ENCODE data around the gene CIAO3.

Gene CIAO3

GRCh38 chr16:728890-729744 is 11.7 kb downstream of the CIAO3 start (continued):
- TF ChIP-seq, protein P1, sequence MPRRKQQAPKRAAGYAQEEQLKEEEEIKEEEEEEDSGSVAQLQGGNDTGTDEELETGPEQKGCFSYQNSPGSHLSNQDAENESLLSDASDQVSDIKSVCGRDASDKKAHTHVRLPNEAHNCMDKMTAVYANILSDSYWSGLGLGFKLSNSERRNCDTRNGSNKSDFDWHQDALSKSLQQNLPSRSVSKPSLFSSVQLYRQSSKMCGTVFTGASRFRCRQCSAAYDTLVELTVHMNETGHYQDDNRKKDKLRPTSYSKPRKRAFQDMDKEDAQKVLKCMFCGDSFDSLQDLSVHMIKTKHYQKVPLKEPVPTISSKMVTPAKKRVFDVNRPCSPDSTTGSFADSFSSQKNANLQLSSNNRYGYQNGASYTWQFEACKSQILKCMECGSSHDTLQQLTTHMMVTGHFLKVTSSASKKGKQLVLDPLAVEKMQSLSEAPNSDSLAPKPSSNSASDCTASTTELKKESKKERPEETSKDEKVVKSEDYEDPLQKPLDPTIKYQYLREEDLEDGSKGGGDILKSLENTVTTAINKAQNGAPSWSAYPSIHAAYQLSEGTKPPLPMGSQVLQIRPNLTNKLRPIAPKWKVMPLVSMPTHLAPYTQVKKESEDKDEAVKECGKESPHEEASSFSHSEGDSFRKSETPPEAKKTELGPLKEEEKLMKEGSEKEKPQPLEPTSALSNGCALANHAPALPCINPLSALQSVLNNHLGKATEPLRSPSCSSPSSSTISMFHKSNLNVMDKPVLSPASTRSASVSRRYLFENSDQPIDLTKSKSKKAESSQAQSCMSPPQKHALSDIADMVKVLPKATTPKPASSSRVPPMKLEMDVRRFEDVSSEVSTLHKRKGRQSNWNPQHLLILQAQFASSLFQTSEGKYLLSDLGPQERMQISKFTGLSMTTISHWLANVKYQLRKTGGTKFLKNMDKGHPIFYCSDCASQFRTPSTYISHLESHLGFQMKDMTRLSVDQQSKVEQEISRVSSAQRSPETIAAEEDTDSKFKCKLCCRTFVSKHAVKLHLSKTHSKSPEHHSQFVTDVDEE (CRISPR knock-in tag; IDR thresholded peaks at IDR 0.05), result no peak
- no peak for TF ChIP-seq CSDC2 (CRISPR knock-in tag; IDR thresholded peaks at IDR 0.05)
- no peak for TF ChIP-seq TCF4 (CRISPR knock-in tag; IDR thresholded peaks at IDR 0.05; ENCODE audit: borderline replicate concordance)

GRCh38 chr16:728131-728889 is 12.5 kb downstream of the CIAO3 start:
- peak; percentile 70; the same call in 1 of the 2 replicates for TF ChIP-seq ARNTL (CRISPR knock-in tag; IDR thresholded peaks at IDR 0.05; ENCODE audit: borderline replicate concordance, low read depth)
- TF ChIP-seq ZNF70 (CRISPR knock-in tag; IDR thresholded peaks at IDR 0.05), result no peak
- peak; percentile 63 for ATAC-seq

DNA sequence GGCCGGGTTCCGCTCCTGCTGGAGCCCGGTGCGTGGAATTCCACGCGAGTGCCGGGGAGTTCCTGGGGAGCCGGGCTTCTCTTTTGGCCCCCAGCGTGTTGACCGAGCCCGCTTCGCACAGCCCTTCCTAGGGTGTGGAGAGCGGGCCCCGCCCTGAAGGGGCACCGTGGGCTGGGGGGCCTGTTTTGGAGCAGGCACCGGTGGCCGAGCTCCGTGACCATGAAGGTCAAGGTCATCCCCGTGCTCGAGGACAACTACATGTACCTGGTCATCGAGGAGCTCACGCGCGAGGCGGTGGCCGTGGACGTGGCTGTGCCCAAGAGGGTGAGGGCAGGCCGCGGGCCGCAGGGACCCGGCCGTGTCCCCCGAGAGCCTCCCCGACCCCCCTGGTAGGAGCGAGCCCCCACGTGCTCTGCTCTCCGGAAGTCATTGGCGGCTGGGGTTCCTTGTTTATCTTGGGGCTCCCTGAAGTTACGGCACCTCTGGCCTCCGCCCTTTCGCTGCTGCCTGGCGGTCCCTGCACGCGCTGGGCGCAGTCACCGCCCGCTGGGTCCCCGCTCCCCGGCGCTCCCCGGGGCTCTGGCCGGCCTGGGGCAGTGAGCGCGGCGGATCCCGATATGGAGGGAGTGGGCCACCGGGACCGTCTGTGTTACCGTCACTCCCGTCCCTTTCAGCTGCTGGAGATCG is 13.4 kb downstream of the CIAO3 start:
- TF ChIP-seq OSR1 (CRISPR knock-in tag; IDR thresholded peaks at IDR 0.05) (no peak), ZNF8 (CRISPR knock-in tag; IDR thresholded peaks at IDR 0.05) (no peak), CSDC2 (CRISPR knock-in tag; IDR thresholded peaks at IDR 0.05) (no peak), SNAI2 (CRISPR knock-in tag; IDR thresholded peaks at IDR 0.05) (no peak), ZFP3 (CRISPR knock-in tag; IDR thresholded peaks at IDR 0.05) (no peak), CSRNP3 (CRISPR knock-in tag; IDR thresholded peaks at IDR 0.05) (no peak)
- TF ChIP-seq, protein P1 (CRISPR knock-in tag; IDR thresholded peaks at IDR 0.05), result no peak
- peak; percentile 8 for ATAC-seq

DNA sequence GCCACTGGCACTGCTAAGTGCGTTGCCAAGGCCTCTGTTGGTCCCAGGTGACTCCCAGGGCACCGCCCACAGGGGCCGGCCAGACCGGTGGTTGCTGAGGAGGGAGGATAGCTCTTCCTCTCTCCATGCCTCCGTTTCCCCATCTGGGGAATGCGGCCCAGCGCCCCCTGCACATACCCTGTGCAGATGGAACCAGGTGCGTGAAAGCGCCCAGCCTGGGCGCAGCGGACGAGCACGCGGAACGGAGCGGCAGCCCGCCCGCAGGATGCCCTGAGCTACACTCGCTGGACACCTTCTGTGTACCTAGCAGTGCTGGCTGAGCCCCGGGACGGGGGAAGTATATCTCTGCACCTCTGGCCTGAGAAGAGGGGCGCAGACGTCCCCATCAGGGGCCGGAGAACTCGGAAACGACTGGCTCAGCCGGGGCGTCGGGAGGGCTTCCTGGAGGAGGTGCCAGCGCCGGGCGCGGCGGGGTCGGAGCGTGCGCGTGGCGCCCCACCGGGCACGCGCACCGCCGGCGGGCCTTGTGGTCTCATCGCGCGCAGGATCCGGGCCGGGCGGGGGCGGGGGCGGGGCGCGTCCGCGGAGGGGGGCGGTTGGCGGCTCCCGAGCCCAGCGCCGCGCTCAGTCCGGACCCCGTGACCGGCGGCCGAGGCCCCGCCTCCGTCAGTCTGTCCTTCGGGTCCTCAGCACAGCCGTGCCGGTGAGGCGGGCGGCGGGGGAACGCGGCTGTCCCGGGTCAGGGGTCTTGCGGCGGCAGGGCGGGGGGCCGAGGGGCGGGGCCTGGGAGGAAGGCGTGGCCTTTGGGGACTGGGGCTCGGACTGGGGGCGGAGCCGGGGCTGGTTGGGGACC is 14.1 kb downstream of the CIAO3 start, which contains the start of the genes CCDC78 and HAGHL:
Gene CCDC78 (minus strand): TSS at position 6 of the 853 bp plus-strand sequence. CDS start 76 bp downstream, outside the sequence.
Gene HAGHL (plus strand): TSS at position 669 of the 853 bp plus-strand sequence. CDS start 404 bp downstream, outside the sequence.
- TF ChIP-seq, protein P1 (CRISPR knock-in tag; IDR thresholded peaks at IDR 0.05), result no peak
- TF ChIP-seq ZC3H10 (CRISPR knock-in tag; IDR thresholded peaks at IDR 0.05) (no peak), CSRNP3 (CRISPR knock-in tag; IDR thresholded peaks at IDR 0.05) (no peak), ZFP3 (CRISPR knock-in tag; IDR thresholded peaks at IDR 0.05) (peak; percentile 85), BACH2 (CRISPR knock-in tag; IDR thresholded peaks at IDR 0.05; ENCODE audit: borderline replicate concordance) (no peak), OSR1 (CRISPR knock-in tag; IDR thresholded peaks at IDR 0.05) (no peak), TCF4 (CRISPR knock-in tag; IDR thresholded peaks at IDR 0.05; ENCODE audit: borderline replicate concordance) (no peak)
- ATAC-seq, result peak; percentile 25
